ENCODE data around the gene NEK7.

GRCh38 chr1:198234520-198235251 is 77.9 kb downstream of the NEK7 start:
- no peak for TF ChIP-seq POLR2A (IDR thresholded peaks at IDR 0.05)
- no peak for TF ChIP-seq EP300 (IDR thresholded peaks at IDR 0.05)
- TF ChIP-seq CTCF (IDR thresholded peaks at IDR 0.05): no peak
- no peak for TF ChIP-seq POLR2AphosphoS5 (IDR thresholded peaks at IDR 0.05)

All from suprapubic skin (tissue), 4 donors.